ENCODE measurements around the gene RUSF1.

DNA sequence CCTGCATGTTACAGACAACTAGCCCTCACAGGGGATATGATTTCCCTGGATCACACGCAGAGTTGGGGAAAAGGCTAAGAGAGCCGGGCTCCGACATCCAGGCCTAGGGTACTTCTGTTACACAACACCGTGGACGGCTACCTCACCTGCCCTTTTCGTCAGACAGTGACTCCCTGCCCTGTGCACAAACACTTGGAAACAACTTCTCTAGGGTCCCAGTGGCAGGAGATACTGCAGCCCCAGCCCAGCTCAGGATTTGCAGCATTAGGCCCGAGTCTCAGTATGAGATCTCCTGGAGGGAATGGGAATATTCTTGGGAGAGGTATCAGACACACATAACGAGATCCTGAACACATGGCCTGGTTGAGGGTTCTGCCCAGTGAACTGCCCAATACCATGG lies 8.3 kb downstream of the RUSF1 start:
- no peak for TF ChIP-seq GATA3 (IDR thresholded peaks at IDR 0.05; ENCODE audit: low read depth, low read length)
- no peak for TF ChIP-seq GATA2 (IDR thresholded peaks at IDR 0.05; ENCODE audit: low read depth, low read length)
